DMS53 treated with DMSO at 0.1 percent for 48 hours (cell line): ENCODE measurements around the gene SRC.

Experiments
- DNase-seq: peaks from one replicate; lab custom pipeline; 2025; ENCODE audit not compliant: unreplicated experiment; lab: John Stamatoyannopoulos, UW

SRC gene

DNA sequence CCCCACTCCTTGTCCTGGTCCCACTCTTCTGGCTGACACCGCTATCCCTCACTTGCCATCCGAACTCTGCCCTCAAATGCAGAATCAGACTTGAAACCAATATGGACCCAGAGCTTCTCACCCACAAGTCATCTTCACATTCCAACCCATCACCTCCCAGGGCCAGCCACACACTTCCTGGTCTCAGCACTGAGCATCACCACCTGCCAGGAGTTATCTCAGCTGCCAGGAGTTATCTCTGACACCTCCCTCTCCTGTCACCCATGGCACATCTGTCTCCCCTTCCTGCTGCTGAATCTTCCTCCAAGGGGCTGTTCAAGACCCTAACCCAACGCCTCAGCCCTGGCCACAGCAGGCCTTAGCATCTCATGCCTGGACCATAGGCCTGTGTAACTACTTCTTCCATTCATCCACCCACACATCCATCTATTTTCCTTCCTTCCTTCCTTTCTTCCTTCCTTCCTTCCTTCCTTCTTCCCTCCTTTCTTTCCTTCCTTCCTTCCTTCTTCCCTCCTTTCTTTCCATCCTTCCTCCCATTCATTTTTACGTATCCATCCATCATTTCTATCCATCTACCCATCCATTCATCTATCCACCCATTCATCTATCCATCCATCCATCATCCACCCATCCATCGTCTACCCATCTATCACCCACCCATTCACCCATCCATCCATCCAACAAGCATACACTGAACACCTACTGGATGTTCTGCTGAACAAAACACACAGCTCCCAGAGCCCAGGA lies 100.5 kb downstream of the SRC start:
- no peak for DNase-seq

DNA sequence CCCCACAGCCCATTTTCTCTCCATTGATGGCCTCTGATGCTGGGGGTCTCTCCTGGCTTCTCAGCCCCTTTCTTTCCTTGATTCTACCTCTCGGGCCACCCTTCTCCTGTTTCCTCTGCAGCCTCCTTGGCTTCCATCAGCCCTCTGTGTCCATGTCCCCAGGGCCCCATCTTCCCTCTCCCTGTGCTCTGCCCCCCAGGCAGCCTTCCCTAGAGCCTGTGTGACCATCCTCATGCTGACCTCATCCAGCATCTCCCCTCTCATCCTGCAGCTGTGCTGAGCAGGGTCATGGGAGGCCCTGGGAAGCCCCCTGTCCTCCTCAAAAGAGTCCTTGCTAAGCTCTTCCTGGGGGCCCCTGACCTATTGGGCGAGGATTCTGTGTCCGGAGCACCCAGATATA lies 101.7 kb downstream of the SRC start:
- no peak for DNase-seq

DNA sequence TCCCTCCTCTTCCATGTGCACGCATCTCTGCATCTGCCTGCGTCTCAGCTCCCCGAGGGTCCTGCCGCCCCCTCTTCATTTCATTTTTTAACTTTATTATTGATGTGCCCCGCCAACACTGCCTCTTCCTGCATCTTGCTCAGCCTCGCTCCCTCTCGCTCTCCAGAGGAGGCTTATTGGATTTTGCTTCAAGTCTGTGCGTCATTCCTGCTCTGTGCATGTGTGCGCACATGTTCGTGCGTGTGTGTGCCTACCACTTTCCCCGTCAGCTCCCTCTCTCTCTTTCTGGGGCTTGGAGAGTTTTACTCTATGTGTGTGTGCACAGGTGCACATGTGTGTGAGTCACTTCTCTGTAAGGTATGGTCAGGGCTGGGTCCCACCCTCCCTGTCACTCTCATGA lies 103.3 kb downstream of the SRC start:
- no peak for DNase-seq

DNA sequence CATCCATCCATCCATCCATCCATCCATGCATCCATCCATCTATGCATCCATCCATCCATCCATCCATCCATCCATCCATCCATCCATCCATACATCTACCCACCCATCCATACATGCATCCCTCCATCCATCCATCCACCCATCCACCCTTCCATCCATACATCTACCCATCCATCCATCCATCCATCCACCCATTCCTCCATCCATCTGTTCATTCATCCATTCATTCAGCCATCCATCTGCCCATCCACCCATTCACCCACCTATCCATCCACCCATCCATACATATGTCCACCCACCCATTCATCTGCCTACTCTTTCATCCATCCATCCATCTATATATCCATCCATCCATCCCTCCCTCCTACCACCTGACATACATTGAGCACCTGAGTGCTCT lies 104.4 kb downstream of the SRC start:
- DNase-seq = no peak

DNA sequence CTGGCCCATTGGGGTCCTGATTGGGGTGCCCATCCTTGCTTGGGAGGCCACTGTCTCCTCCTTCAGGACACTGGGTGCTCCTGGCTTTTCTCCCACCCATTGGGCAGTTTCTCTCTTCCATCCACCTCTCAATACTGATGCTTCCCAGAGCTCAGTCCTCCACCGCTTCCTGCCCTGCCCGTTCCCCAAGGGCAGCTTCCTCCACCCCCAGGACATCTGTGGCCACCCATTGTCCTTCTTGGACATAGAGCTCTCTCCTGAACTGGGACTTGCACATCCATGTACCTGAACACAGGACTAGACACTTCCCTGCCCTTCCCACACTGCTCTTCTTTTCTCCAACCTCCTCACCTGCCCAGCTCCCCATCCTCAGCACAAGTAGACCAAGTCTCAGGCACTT lies 105.7 kb downstream of the SRC start:
- DNase-seq = no peak

DNA sequence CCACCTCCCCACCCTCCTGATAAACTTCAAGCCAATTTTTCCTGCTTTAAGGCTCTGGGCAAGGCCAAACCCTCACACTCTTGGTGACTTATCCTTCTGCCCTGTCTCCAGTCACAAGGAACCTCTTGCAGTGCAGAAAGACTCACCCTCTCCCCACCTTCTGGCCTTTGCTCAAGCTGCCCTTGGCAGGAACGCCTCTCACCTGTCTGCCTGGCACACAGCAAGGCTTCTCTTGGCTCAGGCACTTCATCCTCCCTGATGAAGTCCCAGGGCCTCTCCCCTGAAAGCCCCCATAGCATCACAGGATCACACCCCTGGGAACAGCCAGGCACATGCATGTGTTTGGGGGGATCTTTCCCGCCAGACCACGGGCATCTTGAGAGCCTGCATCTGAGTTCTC lies 106.3 kb downstream of the SRC start:
- DNase-seq = no peak

DNA sequence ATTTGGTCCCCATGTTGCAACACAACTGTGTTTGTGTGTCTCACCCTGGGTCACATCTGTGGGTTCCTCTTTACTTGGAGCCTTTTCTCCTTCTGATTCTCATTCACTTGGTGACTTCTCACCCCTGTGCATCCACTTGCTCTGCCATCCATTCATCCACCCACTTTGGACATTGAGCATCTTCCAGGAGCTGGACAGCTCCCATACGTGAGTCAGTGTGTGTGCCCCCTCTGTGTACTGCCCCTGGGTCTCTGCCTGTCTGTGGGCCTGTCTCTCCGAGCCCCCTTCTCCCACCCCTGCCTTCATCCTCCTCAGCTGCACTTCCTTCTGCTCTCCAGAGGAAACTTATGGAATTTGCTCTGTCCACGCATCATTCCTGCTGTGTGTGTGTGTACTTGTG lies 107.3 kb downstream of the SRC start:
- no peak for DNase-seq

DNA sequence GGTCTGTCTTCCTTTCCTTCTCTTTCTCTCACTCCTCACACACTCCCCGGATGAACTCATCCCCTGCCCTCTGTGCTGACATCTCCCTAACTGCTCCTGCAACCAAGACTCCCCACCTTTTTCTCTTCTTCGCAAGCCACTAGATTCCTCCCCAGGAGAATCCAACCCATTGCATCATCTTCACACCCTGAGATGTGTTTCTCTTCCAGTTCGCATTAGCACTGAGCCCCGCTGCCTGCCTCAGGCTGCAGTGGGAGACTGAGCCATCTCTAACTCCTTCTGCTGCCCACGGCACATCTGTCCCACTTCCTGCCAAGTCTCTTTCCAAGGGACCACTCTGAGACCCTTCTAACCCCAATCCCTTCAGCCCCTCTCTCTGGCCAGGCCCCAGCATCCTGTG lies 107.9 kb downstream of the SRC start:
- DNase-seq = no peak

DNA sequence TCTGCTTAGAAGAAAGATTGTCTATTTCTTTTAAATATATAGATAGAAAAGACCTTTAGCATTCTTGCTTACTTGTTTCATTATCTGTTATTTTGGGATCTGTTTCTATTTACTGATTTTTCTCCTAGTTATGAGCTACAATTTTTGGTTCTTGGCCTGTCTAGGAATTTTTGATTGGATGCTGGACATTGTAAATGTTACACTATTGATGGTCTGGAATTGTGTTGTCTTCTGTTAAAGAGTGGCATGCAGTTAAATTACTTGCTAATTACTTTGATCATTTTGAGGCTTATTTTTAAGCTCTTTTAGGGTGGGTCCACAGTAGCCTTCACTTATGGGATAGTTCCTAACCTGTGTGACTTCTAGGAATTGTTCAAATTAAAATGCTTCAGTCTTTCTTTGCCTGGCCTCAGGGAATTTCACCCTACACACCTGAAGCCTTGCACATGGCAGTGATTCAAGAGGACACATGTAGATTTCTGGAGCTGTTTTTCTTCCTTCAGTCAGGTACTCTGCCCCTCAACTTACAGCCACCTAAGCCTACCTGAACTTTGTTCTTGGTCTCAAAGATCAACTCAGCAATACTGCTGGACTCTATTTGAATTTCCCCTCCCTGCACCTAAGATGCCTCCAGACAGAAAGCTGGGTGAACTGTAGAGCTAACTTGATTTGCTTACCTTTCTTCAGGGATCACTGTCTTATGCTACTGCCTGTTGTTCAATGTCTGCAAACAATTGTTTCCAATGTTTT lies 108.9 kb downstream of the SRC start:
- DNase-seq = no peak
